ENCODE results near the gene HOXD8. TPM values are rescaled to one million over a fixed set of nuclear protein-coding genes. Genes with fewer than 3 reads are reported as not detected.

HOXD8 gene
- total and polyA plus RNA-seq, 2 of the 8 experiments (the other 6 are each of a cell fraction or from before 2014, with no cell fraction given): not detected

- Histone ChIP-seq H3K79me1 (ENCODE audit: low read depth, low read length) (no peaks in the 10 kb centered on the region), H3K4ac (replicated peaks; ENCODE audit: insufficient read length, low read depth, low read length) (no peak overlapping the region), H3K4me3 (ENCODE audit: extremely low read depth in 1 of 4, insufficient read depth in 2 of 4, low read depth in 3 of 4, low read length in 4 of 4) (peak overlapping the region in 1 of 4 experiments; percentile 24; a peak in 3 of 8 replicates), H2BK120ac (replicated peaks; ENCODE audit: low read depth, low read length) (no peak overlapping the region), H3K79me2 (ENCODE audit: control insufficient read depth in 1 of 2, insufficient read depth in 2 of 2, low read length in 2 of 2) (no peaks in the 10 kb centered on the region), H3K23ac (ENCODE audit: insufficient read length) (no peak overlapping the region), H3K4me1 (replicated peaks in 1 of 4; ENCODE audit: control insufficient read depth in 3 of 4, insufficient read depth in 4 of 4, low read length in 3 of 4) (peaks cover 0 to 11% (median 5%) of the 10 kb centered on the region in 4 experiments; a peak in 6 of 7 replicates), H2BK5ac (ENCODE audit: low read depth, low read length) (no peak overlapping the region), H4K20me1 (replicated peaks in 1 of 2; ENCODE audit: control insufficient read depth in 1 of 2, insufficient read depth in 2 of 2, low read length in 2 of 2) (peaks cover 18 to 30% of the 10 kb centered on the region in 2 experiments), H3K27ac (ENCODE audit: low read depth, low read length) (no peak overlapping the region), H3K9me3 (ENCODE audit: insufficient read depth in 2 of 2, low read depth in 1 of 2, low read length in 1 of 2) (no peaks in the 10 kb centered on the region; a peak in 1 of 4 replicates), H2AFZ (ENCODE audit: low read length) (no peak overlapping the region), H4K8ac (ENCODE audit: extremely low read depth, insufficient read depth, low read length) (peak overlapping the region; percentile 42; the same call in 1 of the 2 replicates), H3K9ac (replicated peaks in 1 of 4; ENCODE audit: extremely low read depth in 1 of 4, low read depth in 3 of 4, low read length in 3 of 4) (no peak overlapping the region), H3K14ac (ENCODE audit: insufficient read length) (no peak overlapping the region), H4K5ac (ENCODE audit: insufficient read length, low read depth, low read length) (no peak overlapping the region), H2BK15ac (ENCODE audit: low read length) (no peak overlapping the region), H3K23me2 (ENCODE audit: low read depth, low read length) (no peaks in the 10 kb centered on the region; the same call in 1 of the 2 replicates), H2AK5ac (ENCODE audit: low read depth, low read length) (peak overlapping the region; percentile 17; the same call in 1 of the 2 replicates), H3K4me2 (ENCODE audit: insufficient read depth in 1 of 2, low read depth in 2 of 2, low read length in 2 of 2) (peak overlapping the region; percentile 57 to 70), H3K36me3 (ENCODE audit: control insufficient read depth in 2 of 4, insufficient read depth in 4 of 4, low read length in 3 of 4) (peaks cover 0 to 14% (median 0%) of the 10 kb centered on the region in 4 experiments; a peak in 1 of 8 replicates), H3K56ac (replicated peaks; ENCODE audit: insufficient read length, low read depth, low read length) (no peak overlapping the region), H3K27me3 (replicated peaks in 1 of 4; ENCODE audit: control insufficient read depth in 3 of 4, extremely low read depth in 1 of 4, insufficient read depth in 3 of 4, low read length in 3 of 4) (peaks cover 94 to 100% (median 98%) of the 10 kb centered on the region in 4 experiments), H2BK20ac (ENCODE audit: low read length) (no peak overlapping the region; the same call in 1 of the 2 replicates), H4K91ac (replicated peaks; ENCODE audit: insufficient read length, low read length) (no peak overlapping the region), H2BK12ac (ENCODE audit: low read depth, low read length) (peak overlapping the region; percentile 53; the same call in 1 of the 2 replicates), H3K18ac (ENCODE audit: extremely low read depth, low read length) (no peak overlapping the region)
- ChIA-PET CTCF (ENCODE audit: partially characterized antibody) (interaction anchor here (0.6 to 6.2 kb wide), 27 partner anchors 7 to 1547 kb away, joined by 3 to 72 read pairs (median 5); partner anchors contain the start of gene HOXD10), POLR2A (ENCODE audit: partially characterized antibody) (no interaction called here)
- DNase-seq (ENCODE audit: low read depth in 1 of 2, low spot score in 2 of 2): peak in 1 of 2 experiments; percentile 47
- 6% methylated on average over 43 of the region's 49 CpGs; no CpG with 5 or more reads in 1 of the 2 experiments for WGBS, 2 experiments (ENCODE audit: extremely low coverage in 1 of 2, insufficient coverage in 1 of 2, insufficient read length in 1 of 2, insufficient replicate concordance in 2 of 2, low coverage in 1 of 2, low lambda C conversion rate in 2 of 2, missing lambda C conversion rate in 1 of 2)
- FAIRE-seq: no peak
- TF ChIP-seq POU5F1 (IDR thresholded peaks at IDR 0.05; ENCODE audit: low read depth, low read length) (no peak), SP1 (IDR thresholded peaks at IDR 0.05; ENCODE audit: low read depth, low read length) (0 out of 2 replicates have a peak, but pooled peaks have one; percentile 30), CBX8 (IDR thresholded peaks at IDR 0.05; ENCODE audit: borderline replicate concordance, low read depth, low read length) (0 out of 2 replicates have a peak, but pooled peaks have one; percentile 70), SUZ12 (IDR thresholded peaks at IDR 0.05; ENCODE audit: low read length) (peak; percentile 99), EZH2 (IDR thresholded peaks at IDR 0.05; ENCODE audit: low read depth, low read length, severe bottlenecking) (peak; percentile 92), EGR1 (IDR thresholded peaks at IDR 0.05; ENCODE audit: borderline replicate concordance, low read depth, low read length) (peak; percentile 49; the same call in 1 of the 2 replicates), USF2 (IDR thresholded peaks at IDR 0.05; ENCODE audit: low read length) (no peak), KDM4A (IDR thresholded peaks at IDR 0.05; ENCODE audit: low read depth, low read length, severe bottlenecking) (peak; percentile 1), RNF2 (IDR thresholded peaks at IDR 0.05; ENCODE audit: borderline replicate concordance, low read depth, low read length, missing control alignments, poor library complexity, severe bottlenecking) (peak; percentile 94)
Observed at GRCh38 chr2:176128172-176128981, 1.1 kb upstream of the HOXD8 start.
